ENCODE data around the gene BFSP2.

The BFSP2 gene

DNA sequence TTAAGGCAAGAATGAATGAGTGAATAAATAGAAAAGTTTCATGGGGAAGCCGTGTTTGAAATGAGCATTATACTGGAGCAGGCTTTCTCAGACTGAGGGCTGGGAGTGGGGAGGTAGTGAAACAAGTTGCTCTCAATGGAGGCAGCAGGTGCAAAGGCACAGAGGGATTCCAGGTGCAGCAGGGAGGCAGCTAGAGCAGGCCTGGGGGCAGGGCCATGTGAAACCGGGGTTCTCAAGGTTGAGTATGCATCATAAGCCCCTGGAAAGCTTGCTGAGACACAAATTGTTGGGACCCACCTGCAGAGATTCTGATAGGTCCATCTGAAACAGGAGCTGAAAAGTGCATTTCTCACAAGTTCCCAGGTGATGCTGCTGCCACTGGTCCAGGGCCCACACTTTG, 45.3 kb downstream of the BFSP2 start:
- no peaks in the 10 kb centered on the region for H4K20me1 ChIP-seq
- no peak overlapping the region for H3K4me2 ChIP-seq
- H3K4me1 ChIP-seq, result peaks cover 7 to 34% (median 17%) of the 10 kb centered on the region in 10 experiments; a peak in 16 of 20 replicates
- H3K9ac ChIP-seq, result no peak overlapping the region
- no peak for TF ChIP-seq Cebpa-rat (IDR thresholded peaks at IDR 0.05)
- peaks cover 6 to 12% (median 8%) of the 10 kb centered on the region in 11 experiments for H3K9me3 ChIP-seq (replicated peaks in 1 of 11)
- no peaks in the 10 kb centered on the region for H3K36me3 ChIP-seq
- H3K27ac ChIP-seq, result no peak overlapping the region
- peaks cover 0 to 14% (median 0%) of the 10 kb centered on the region in 11 experiments; a peak in 1 of 22 replicates for H3K27me3 ChIP-seq
- H3K4me3 ChIP-seq, result no peak overlapping the region

DNA sequence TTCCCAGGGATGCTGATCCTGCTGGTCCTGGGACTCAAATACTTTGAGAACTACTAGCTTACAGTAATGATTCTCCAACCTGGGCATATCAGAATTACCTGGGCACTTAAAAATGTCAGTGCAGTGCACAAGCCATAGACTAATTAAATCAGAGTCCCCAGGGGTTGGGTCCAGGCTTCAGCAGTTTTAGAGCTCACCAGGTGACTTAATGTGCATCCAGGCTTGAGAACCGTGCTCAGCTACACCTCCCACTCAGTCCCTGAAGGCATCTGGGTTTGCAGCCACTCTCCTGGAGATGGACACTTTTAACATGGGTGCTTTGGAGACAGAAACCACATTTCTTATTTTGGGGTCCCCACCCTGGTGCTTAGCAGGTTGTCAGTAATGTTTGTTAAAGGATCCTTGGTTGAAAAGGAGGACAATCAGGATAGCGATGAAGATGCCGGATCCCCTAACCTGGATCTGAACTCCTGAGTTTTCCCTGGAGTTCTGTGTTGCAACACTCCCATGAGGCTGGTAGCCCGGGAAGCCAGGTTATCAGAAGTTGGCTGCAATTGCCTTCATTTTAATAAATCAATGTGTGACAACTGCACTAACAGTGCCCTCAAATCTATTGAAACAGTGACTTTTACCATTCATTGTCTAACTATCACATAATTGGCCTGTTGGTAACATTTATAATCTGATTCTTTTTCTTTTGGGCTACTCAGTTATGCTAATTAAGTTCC, 48.1 kb downstream of the BFSP2 start:
- H3K9ac ChIP-seq, result no peak overlapping the region
- TF ChIP-seq Cebpa-rat (IDR thresholded peaks at IDR 0.05), result no peak
- H3K4me2 ChIP-seq, result peak overlapping the region in 7 of 11 experiments; percentile 5 to 80 (median 64); a peak in 10 of 22 replicates
- H4K20me1 ChIP-seq, result no peaks in the 10 kb centered on the region
- peaks cover 0 to 28% (median 13%) of the 10 kb centered on the region in 10 experiments; a peak in 13 of 20 replicates for H3K4me1 ChIP-seq
- peak overlapping the region in 3 of 11 experiments; percentile 41 to 50 (median 47); a peak in 4 of 22 replicates for H3K27ac ChIP-seq
- H3K9me3 ChIP-seq (replicated peaks in 1 of 11), result no peaks in the 10 kb centered on the region
- H3K36me3 ChIP-seq, result no peaks in the 10 kb centered on the region
- H3K27me3 ChIP-seq, result peaks cover 0 to 14% (median 0%) of the 10 kb centered on the region in 11 experiments; a peak in 1 of 22 replicates
- H3K4me3 ChIP-seq, result no peak overlapping the region

DNA sequence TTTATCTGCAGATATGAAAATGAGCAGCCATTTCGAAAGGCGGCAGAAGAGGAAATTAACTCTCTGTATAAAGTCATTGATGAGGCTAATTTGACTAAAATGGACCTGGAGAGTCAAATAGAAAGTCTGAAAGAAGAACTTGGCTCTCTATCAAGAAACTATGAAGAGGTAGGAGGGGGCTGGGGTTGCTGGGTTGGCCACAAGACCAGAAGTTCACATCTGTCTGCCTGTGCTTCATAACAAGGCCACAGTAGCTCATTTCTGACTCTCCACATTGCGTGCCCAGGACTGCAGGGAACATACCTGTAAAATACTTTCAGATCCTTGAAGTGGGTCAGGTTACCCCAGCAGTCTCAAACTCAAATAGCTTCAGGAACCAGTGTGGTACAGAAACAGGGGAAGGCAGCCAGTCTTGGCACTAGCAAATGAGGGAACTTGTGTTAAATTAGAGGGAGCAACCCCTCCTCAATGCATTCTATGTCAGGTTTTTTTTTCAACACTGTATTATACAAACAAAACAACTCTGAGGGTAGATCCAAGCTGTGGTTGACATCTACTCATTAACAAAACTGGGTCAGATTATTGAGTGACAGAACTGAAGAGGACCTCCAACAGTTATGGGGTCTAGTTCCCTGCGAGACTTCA, 48.7 kb downstream of the BFSP2 start:
- H3K4me2 ChIP-seq, result peak overlapping the region in 7 of 11 experiments; percentile 2 to 80 (median 64); a peak in 13 of 22 replicates
- peaks cover 0 to 28% (median 13%) of the 10 kb centered on the region in 10 experiments; a peak in 13 of 20 replicates for H3K4me1 ChIP-seq
- no peak overlapping the region for H3K4me3 ChIP-seq
- H3K27ac ChIP-seq, result peak overlapping the region in 4 of 11 experiments; percentile 15 to 56 (median 44); a peak in 6 of 22 replicates
- no peak for TF ChIP-seq Cebpa-rat (IDR thresholded peaks at IDR 0.05)
- H3K9me3 ChIP-seq (replicated peaks in 1 of 11), result no peaks in the 10 kb centered on the region
- H3K9ac ChIP-seq, result peak overlapping the region in 1 of 11 experiments; percentile 15; a peak in 1 of 22 replicates
- no peaks in the 10 kb centered on the region for H4K20me1 ChIP-seq
- peaks cover 0 to 14% (median 0%) of the 10 kb centered on the region in 11 experiments; a peak in 2 of 22 replicates for H3K27me3 ChIP-seq
- H3K36me3 ChIP-seq, result no peaks in the 10 kb centered on the region

DNA sequence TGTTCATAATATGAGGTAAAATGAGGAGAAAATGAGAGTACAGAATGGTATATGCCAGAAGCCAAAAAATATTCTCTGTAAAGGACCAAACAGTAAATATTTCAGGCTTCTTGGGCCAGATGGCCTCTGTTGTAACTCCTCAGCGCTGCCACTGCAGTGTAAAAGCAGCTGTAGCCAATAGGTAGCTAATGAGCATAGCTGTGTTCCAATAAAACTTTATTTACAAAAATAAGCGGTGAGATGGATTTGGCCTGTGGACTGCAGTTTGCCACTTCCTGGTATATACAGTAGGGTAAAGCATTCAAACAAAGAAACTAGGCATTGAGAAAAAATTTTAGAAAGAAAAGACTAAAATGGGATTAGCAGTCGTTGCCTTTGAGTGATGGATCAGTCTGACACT, 51.5 kb downstream of the BFSP2 start:
- no peaks in the 10 kb centered on the region for H3K9me3 ChIP-seq (replicated peaks in 1 of 11)
- TF ChIP-seq Cebpa-rat (IDR thresholded peaks at IDR 0.05), result no peak
- peaks cover 0 to 28% (median 13%) of the 10 kb centered on the region in 10 experiments; a peak in 13 of 20 replicates for H3K4me1 ChIP-seq

DNA sequence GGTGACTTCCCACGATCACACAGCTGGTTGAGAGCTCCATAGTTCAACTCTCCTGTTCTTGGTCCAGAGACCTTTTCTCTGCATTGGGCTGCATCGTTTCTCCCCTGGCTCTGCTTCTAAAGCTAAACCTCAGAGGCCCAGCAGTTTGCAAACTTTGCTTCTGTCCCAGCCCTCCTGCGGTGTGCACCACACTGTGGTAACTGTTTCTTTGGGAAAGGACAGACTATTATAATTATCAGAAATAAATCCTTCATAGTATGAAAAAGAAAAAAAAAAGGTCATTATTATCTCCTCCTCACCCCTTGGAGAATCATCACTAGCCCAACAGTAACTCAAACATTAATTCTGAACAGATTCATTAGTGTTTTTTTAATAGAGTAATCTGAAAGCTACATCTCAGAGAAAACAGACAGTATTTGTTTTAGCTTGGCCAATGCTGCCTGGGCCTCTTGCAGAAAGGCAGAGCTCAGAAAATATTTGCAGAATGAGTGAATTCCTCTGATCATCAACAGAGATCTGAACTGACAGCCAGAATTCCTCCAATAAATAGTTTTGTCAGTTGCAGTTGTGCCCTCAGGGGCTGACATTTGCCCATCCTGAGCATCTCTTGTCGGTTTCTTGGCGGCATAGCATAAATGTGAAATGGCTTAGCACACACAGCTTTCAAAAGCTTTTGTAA, 52.9 kb downstream of the BFSP2 start:
- no peaks in the 10 kb centered on the region for H3K9me3 ChIP-seq (replicated peaks in 1 of 11)
- H3K27ac ChIP-seq, result no peak overlapping the region
- no peak overlapping the region for H3K4me2 ChIP-seq
- H4K20me1 ChIP-seq, result no peaks in the 10 kb centered on the region
- peaks cover 0 to 26% (median 12%) of the 10 kb centered on the region in 10 experiments; a peak in 13 of 20 replicates for H3K4me1 ChIP-seq
- TF ChIP-seq Cebpa-rat (IDR thresholded peaks at IDR 0.05), result no peak
- no peak overlapping the region for H3K9ac ChIP-seq
- H3K36me3 ChIP-seq, result no peaks in the 10 kb centered on the region
- H3K4me3 ChIP-seq, result no peak overlapping the region
- H3K27me3 ChIP-seq, result peaks cover 0 to 4% (median 0%) of the 10 kb centered on the region in 11 experiments; a peak in 2 of 22 replicates

More for the DNA sequence above, 51.5 kb downstream of the BFSP2 start:
- Histone ChIP-seq H3K4me3 (no peak overlapping the region), H3K27me3 (peaks cover 0 to 14% (median 0%) of the 10 kb centered on the region in 11 experiments; a peak in 2 of 22 replicates), H3K27ac (no peak overlapping the region), H3K36me3 (no peaks in the 10 kb centered on the region), H3K4me2 (no peak overlapping the region), H4K20me1 (no peaks in the 10 kb centered on the region), H3K9ac (no peak overlapping the region)

DNA sequence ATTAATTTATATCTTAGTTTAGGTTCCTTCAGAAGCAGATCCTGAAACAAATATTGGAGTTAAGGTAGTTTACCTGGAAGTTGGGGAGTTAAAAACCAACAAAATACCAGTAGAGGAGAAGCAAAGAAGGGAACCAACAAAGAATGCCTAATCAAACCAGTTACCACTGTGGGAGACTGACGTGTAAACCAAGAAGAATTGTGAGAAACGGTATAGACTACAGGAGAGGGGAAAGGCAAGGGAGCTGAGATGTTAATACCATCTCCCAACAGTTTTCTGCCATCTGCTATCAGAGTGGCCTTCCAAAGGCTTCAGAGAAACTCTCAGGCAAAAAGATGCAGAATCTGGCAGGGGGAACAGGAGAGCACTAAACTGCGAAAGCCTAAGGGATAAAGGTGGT, 53.5 kb downstream of the BFSP2 start:
- H3K27ac ChIP-seq, result no peak overlapping the region
- no peaks in the 10 kb centered on the region for H3K9me3 ChIP-seq (replicated peaks in 1 of 11)
- peaks cover 0 to 4% (median 0%) of the 10 kb centered on the region in 11 experiments; a peak in 1 of 22 replicates for H3K27me3 ChIP-seq
- H3K9ac ChIP-seq, result no peak overlapping the region
- H3K4me3 ChIP-seq, result no peak overlapping the region
- H3K36me3 ChIP-seq, result no peaks in the 10 kb centered on the region
- TF ChIP-seq Cebpa-rat (IDR thresholded peaks at IDR 0.05), result no peak
- no peaks in the 10 kb centered on the region for H4K20me1 ChIP-seq
- H3K4me2 ChIP-seq, result no peak overlapping the region
- H3K4me1 ChIP-seq, result peaks cover 0 to 20% (median 7%) of the 10 kb centered on the region in 10 experiments; a peak in 12 of 20 replicates

DNA sequence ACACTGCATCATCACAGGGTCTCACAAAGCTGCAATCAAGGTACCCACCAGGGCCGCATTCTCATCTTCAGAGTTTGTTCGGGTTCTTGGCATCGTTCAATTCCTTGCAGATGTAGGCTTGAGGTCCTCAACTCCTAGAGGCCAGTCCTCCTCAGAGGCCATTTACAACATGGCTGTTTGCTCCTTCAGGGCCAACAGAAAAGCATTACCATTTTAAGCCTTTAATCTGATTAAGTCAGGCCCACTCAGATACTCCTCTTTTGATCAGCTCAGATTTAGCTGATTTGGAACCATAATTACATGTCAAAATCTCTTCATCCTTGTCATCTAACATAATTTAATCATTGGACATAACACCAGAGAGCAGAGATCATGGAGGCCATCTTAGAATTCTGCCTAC, 55.4 kb downstream of the BFSP2 start:
- peaks cover 0 to 5% (median 2%) of the 10 kb centered on the region in 10 experiments; a peak in 14 of 20 replicates for H3K4me1 ChIP-seq
- H4K20me1 ChIP-seq, result no peaks in the 10 kb centered on the region
- no peaks in the 10 kb centered on the region for H3K36me3 ChIP-seq
- no peak overlapping the region for H3K4me3 ChIP-seq
- H3K27me3 ChIP-seq, result peaks cover 0 to 4% (median 0%) of the 10 kb centered on the region in 11 experiments; a peak in 1 of 22 replicates
- H3K4me2 ChIP-seq, result no peak overlapping the region
- TF ChIP-seq Cebpa-rat (IDR thresholded peaks at IDR 0.05), result no peak
- no peaks in the 10 kb centered on the region for H3K9me3 ChIP-seq (replicated peaks in 1 of 11)
- H3K27ac ChIP-seq, result no peak overlapping the region
- H3K9ac ChIP-seq, result no peak overlapping the region

DNA sequence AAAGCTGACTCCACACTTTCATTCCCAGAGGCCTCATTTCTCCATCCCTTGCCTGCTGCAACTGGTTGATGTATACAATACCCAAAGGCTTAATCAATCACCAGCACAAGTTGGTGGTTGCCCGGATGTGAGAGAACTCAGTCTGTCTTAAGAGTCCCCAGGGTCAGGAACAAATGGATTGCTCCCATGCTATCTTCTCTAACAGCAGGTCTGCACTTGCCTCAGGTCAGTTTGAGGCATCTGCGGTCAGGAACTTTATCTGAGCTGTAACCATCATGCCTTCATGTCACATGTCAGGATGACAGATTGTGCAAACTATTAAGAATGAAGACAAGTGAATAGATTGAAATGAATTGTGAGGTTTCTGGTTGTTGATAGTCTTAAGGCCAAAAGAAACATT, 56.1 kb downstream of the BFSP2 start:
- Histone ChIP-seq H3K9me3 (replicated peaks in 1 of 11) (no peaks in the 10 kb centered on the region), H4K20me1 (no peaks in the 10 kb centered on the region), H3K9ac (no peak overlapping the region), H3K4me3 (no peak overlapping the region), H3K27ac (no peak overlapping the region), H3K4me2 (no peak overlapping the region), H3K27me3 (peaks cover 0 to 4% (median 0%) of the 10 kb centered on the region in 11 experiments; a peak in 1 of 22 replicates), H3K4me1 (peaks cover 0 to 11% (median 7%) of the 10 kb centered on the region in 10 experiments; a peak in 12 of 20 replicates), H3K36me3 (no peaks in the 10 kb centered on the region)
- no peak for TF ChIP-seq Cebpa-rat (IDR thresholded peaks at IDR 0.05)

Data from BLaER1 treated with 17β-estradiol and CSF1 and Interleukin-3, amounts not matched to agents 10 nM and 100 nM (cell line).